ENCODE results near the gene GRIK4. TPM values are rescaled to one million over a fixed set of nuclear protein-coding genes. Genes with fewer than 3 reads are reported as not detected.

Gene GRIK4
- polyA plus RNA-seq, 1 experiment = not detected

DNA sequence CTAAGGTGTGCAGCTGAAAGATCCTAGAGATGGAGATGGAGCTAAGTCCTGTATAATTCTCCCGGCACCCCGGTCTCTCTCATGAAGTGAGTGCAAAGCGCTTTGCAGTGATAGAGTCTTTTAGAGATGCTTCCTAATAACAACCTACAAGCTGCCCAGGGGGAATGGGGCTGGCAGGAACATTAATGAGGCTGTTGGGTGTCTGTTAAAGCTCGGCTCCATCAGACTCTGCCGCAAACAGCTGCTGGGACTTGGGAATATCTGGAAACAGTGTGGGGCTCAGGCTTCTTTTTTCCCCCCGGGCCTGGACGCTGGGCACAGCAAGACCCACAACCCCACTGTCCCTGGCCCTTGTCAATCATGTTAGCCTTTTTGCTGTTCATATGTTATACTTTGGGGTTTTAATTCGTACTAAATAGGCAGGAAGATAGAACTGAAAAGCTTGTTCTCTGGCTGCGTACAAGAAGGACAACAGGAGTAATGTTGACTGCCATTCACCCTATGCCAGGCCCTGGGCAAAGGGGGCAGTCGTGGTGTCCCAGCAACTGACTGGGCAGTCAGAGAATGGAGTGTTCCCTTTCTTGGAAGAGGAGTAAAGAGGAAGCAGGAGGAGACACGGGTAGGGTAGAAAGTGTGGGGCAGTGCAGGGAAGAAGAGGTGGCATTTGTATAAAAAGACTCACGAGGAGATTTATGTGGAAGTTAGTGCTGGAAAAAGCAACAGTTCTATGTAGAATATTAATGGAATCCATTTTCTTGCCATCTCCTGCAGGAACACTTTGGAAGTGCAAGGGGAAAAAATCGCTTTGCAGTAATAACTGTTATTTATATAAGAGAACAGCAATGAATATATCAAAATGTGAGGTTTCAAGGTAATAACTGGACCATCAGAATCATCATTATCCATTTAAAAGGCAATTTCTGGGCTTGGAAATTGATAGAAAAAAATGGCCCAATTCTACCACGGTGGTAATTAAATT is 232.8 kb downstream of the GRIK4 start:
- Histone ChIP-seq H3K4me3 (ENCODE audit: low read depth, low read length) (no peak overlapping the region), H3K27me3 (ENCODE audit: control insufficient read depth, insufficient read depth, low read length) (no peaks in the 10 kb centered on the region; the same call in 1 of the 2 replicates), H3K36me3 (ENCODE audit: control insufficient read depth, insufficient read depth, low read length) (no peaks in the 10 kb centered on the region)
- ChIA-PET CTCF (interaction anchor here (1.0 kb wide), 1 partner anchor 10 kb away, joined by 3 read pairs; no protein-coding TSS in a partner anchor), POLR2A (no interaction called here)
- TF ChIP-seq, protein P1, sequence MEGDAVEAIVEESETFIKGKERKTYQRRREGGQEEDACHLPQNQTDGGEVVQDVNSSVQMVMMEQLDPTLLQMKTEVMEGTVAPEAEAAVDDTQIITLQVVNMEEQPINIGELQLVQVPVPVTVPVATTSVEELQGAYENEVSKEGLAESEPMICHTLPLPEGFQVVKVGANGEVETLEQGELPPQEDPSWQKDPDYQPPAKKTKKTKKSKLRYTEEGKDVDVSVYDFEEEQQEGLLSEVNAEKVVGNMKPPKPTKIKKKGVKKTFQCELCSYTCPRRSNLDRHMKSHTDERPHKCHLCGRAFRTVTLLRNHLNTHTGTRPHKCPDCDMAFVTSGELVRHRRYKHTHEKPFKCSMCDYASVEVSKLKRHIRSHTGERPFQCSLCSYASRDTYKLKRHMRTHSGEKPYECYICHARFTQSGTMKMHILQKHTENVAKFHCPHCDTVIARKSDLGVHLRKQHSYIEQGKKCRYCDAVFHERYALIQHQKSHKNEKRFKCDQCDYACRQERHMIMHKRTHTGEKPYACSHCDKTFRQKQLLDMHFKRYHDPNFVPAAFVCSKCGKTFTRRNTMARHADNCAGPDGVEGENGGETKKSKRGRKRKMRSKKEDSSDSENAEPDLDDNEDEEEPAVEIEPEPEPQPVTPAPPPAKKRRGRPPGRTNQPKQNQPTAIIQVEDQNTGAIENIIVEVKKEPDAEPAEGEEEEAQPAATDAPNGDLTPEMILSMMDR (IDR thresholded peaks at IDR 0.05; ENCODE audit: insufficient read depth, low read depth, low read length) = no peak
- DNase-seq (ENCODE audit: low read depth) = no peak

DNA sequence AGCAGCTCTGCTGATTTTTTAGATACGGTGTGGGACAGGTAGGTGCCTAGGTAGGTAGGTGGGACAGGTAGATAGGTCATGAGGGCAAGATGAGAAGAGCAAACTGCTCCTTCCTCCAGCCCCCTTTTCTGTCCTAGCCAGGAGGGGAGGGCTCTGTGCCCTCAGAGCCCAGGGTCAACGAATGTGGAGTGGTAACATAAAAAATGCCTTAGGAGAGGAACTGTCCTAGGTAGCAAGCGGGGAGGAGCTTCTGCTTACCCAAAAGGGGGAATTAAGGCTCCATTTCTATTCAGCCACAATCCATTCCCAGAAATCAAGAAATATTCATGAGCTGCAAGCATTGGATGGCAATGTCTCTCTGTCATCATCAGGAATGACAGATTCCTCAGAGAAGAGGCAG is 234.8 kb downstream of the GRIK4 start:
- ChIA-PET CTCF (no interaction called here), POLR2A (no interaction called here)
- no peak overlapping the region for H3K4me3 ChIP-seq (ENCODE audit: low read depth, low read length)
- no peaks in the 10 kb centered on the region for H3K27me3 ChIP-seq (ENCODE audit: control insufficient read depth, insufficient read depth, low read length)
- TF ChIP-seq, protein P1 (IDR thresholded peaks at IDR 0.05; ENCODE audit: insufficient read depth, low read depth, low read length) = no peak
- no peaks in the 10 kb centered on the region for H3K36me3 ChIP-seq (ENCODE audit: control insufficient read depth, insufficient read depth, low read length)
- DNase-seq (ENCODE audit: low read depth) = no peak

DNA sequence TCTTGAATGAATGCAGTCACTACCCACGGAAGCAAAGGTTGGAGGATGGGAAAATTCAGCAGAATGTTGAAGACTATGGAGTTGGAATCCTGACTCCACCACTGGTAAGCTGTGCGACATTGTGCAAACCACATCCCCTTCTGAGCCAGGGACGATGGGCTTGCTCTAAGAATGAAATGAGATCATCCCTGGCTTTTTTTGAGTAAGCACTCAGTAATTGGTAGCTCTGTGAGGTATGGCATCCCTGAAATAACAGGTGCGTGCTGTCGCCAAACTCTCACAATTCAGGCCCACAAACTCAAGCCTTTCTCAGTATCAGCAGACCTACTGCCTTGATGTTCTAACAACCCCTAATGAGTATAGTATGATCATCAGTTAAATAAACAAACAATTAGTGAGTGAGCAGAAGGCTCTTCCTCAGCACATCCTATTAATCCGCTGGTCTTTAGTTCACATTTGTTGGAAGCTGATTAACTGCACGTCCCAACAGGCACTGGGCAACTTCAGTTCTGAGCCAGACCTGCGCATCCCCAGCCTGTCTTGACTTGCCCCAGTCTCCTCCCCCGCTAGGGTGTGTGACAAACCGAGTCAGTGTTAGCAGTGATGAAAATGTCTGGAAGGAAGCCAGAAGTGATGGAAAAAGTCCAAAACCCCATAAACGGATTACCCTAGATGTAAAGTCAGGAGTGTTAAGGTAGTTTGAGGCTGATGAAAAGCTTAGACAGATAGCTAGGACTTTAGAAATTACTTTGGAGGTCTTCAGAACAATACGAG is 235.5 kb downstream of the GRIK4 start:
- Histone ChIP-seq H3K4me3 (ENCODE audit: low read depth, low read length) (no peak overlapping the region), H3K27me3 (ENCODE audit: control insufficient read depth, insufficient read depth, low read length) (no peaks in the 10 kb centered on the region), H3K36me3 (ENCODE audit: control insufficient read depth, insufficient read depth, low read length) (no peaks in the 10 kb centered on the region)
- DNase-seq (ENCODE audit: low read depth) = no peak
- TF ChIP-seq, protein P1 (IDR thresholded peaks at IDR 0.05; ENCODE audit: insufficient read depth, low read depth, low read length) = no peak
- CTCF ChIA-PET = no interaction called here
- POLR2A ChIA-PET = no interaction called here

DNA sequence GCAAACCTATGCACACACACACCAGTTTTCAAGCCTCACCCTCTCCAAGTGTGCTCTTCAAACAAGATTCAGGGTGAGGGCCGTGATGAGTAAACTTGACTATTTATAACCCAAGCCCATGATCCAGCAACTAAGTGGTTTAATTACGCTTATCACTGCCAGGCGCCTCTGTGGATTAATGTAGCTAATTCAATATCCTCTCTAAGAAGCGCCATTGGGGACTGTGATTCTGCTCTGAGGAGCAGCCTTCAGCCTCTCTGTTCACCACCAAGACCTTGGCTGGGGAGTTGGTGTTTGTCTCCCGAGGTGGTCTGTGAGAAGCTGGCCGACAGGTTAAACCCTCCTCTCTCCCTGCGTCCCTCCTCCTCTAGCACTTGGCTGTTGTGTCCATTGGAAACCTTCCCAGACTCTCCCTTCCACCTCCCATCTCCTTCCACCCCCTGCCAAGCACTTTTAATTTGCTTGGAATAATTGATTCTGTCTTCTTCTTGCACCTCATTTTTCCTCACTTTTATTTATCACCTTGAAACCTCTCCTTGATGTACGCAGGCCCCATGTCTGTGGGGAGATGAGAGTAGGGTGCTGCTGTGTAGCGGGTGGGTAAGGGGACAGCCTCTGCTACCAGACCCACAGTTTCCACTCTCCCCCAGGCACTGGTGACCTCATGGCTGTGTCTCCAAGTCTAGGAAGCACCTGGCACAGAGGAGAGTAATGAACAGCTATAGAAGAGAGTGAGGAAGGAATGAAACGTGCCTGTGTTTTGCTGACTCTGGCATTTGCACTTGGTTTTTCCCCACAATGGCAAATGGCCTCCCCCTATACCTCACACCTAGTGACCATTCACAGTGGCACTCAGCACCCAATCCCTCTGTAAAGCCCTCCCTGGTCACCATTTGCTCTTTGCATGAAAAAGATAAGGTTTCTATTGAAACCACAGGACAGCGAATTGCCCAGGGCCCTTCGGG is 236.6 kb downstream of the GRIK4 start:
- DNase-seq (ENCODE audit: low read depth) = no peak
- no peaks in the 10 kb centered on the region for H3K27me3 ChIP-seq (ENCODE audit: control insufficient read depth, insufficient read depth, low read length)
- ChIA-PET POLR2A (no interaction called here), CTCF (interaction anchor here (1.0 kb wide), 1 partner anchor 18 kb away, joined by 3 read pairs; no protein-coding TSS in a partner anchor)
- H3K4me3 ChIP-seq (ENCODE audit: low read depth, low read length) = no peak overlapping the region
- TF ChIP-seq, protein P1 (IDR thresholded peaks at IDR 0.05; ENCODE audit: insufficient read depth, low read depth, low read length) = no peak
- no peaks in the 10 kb centered on the region for H3K36me3 ChIP-seq (ENCODE audit: control insufficient read depth, insufficient read depth, low read length)

Data from BJ (cell line).